Gastrocnemius medialis (tissue), 4 donors: Measurements from ENCODE around the gene IGF1R.

ENCODE experiments used
- CTCF ChIP-seq, 5 experiments: fragments of 450-650 bp in 3 of 5; fragments of 200-600 bp in 2 of 5; sonication (generic) in 2 of 5; IDR thresholded peaks in 4 of 5; conservative IDR thresholded peaks in 1 of 5; 1 replicate in 4 of 5; 2 replicates in 1 of 5; pipeline ENCODE4 v1.5.1; 2016 to 2019; ENCODE audit warnings: antibody characterized with exemption in 5 of 5, mild to moderate bottlenecking in 3 of 5, moderate library complexity in 3 of 5
- POLR2A ChIP-seq, 2 donors: fragments of 450-650 bp; IDR thresholded peaks; one replicate each; pipeline ENCODE4 v1.6.1; 2017; ENCODE audit warnings: antibody characterized with exemption in 2 of 2, mild to moderate bottlenecking in 2 of 2, moderate library complexity in 2 of 2

- TF ChIP-seq CTCF (IDR thresholded peaks at IDR 0.05 in 4 of 5, conservative IDR thresholded peaks at IDR 0.05 in 1 of 5) (no peak), POLR2A (IDR thresholded peaks at IDR 0.05) (no peak)
Observed at GRCh38 chr15:98781838-98782237, 133.5 kb downstream of the IGF1R start.
